Liver (tissue), 9 donors: ENCODE data around the gene PDLIM7. TPM values are rescaled to one million over a fixed set of nuclear protein-coding genes. Genes with fewer than 3 reads are reported as not detected.

Experiments used
- DNase-seq: peaks from one replicate; pipeline ENCODE4 v3.0.0-alpha.2; 2017; ENCODE audit warnings: low spot score
- H3K27ac ChIP-seq, 2 donors: one replicate each; pipeline ENCODE4 v1.7.0; 2013; ENCODE audit warnings: inconsistent platforms in 2 of 2, low read length in 2 of 2, control low read depth in 1 of 2, low read depth in 1 of 2, mild to moderate bottlenecking in 1 of 2
- H3K27me3 ChIP-seq, 4 donors: one replicate each; pipeline versions ENCODE4 v1.6.1 to v1.7.0; 2013; ENCODE audit warnings: low read length in 3 of 4, inconsistent platforms in 1 of 4, mild to moderate bottlenecking in 1 of 4, moderate library complexity in 1 of 4; ENCODE audit not compliant: control insufficient read depth in 4 of 4, insufficient read depth in 4 of 4
- H3K36me3 ChIP-seq, 4 donors: one replicate each; pipeline versions ENCODE4 v1.6.1 to v1.7.0; 2013; ENCODE audit warnings: low read length in 3 of 4, mild to moderate bottlenecking in 3 of 4, low read depth in 1 of 4, moderate library complexity in 1 of 4; ENCODE audit not compliant: control insufficient read depth in 4 of 4, insufficient read depth in 3 of 4
- H3K4me1 ChIP-seq, 4 donors: one replicate each; pipeline versions ENCODE4 v1.6.1 to v1.7.0; 2013; ENCODE audit warnings: low read length in 3 of 4, mild to moderate bottlenecking in 3 of 4, moderate library complexity in 1 of 4; ENCODE audit not compliant: control insufficient read depth in 4 of 4, insufficient read depth in 4 of 4
- H3K4me3 ChIP-seq, 3 donors: one replicate each; pipeline versions ENCODE4 v1.6.1 to v1.7.0; 2013; ENCODE audit warnings: low read length in 3 of 3, control low read depth in 1 of 3, low read depth in 1 of 3, mild to moderate bottlenecking in 1 of 3
- H3K9ac ChIP-seq, 2 donors: one replicate each; pipeline ENCODE4 v1.7.0; 2013; ENCODE audit warnings: low read length in 2 of 2, mild to moderate bottlenecking in 2 of 2, moderate library complexity in 2 of 2, control low read depth in 1 of 2, low read depth in 1 of 2
- H3K9me3 ChIP-seq, 4 donors: one replicate each; pipeline versions ENCODE4 v1.6.1 to v1.7.0; 2013; ENCODE audit warnings: low read length in 3 of 4; ENCODE audit not compliant: control insufficient read depth in 4 of 4
- ATF3 ChIP-seq: IDR thresholded peaks from 2 replicates; pipeline ENCODE4 v1.6.1; 2016; ENCODE audit warnings: antibody characterized with exemption
- EGR1 ChIP-seq, 2 donors: IDR thresholded peaks; 2 replicates each; pipeline ENCODE4 v1.6.1; 2016 to 2018; ENCODE audit warnings: antibody characterized with exemption in 2 of 2, low read depth in 2 of 2
- FOXA1 ChIP-seq: IDR thresholded peaks from 2 replicates; pipeline ENCODE4 v1.6.1; 2016; ENCODE audit warnings: antibody characterized with exemption
- FOXA2 ChIP-seq: IDR thresholded peaks from 2 replicates; pipeline ENCODE4 v1.6.1; 2016; ENCODE audit warnings: antibody characterized with exemption
- GABPA ChIP-seq, 2 donors: IDR thresholded peaks in 1 of 2; conservative IDR thresholded peaks in 1 of 2; 2 replicates each; pipeline ENCODE4 v1.6.1; 2016; ENCODE audit warnings: antibody characterized with exemption in 2 of 2, mild to moderate bottlenecking in 1 of 2, moderate library complexity in 1 of 2
- HNF4A ChIP-seq, 2 donors: conservative IDR thresholded peaks; 2 replicates each; pipeline ENCODE4 v1.6.1; 2016; ENCODE audit warnings: antibody characterized with exemption in 2 of 2, mild to moderate bottlenecking in 2 of 2
- HNF4G ChIP-seq: IDR thresholded peaks from 2 replicates; pipeline ENCODE4 v1.6.1; 2016; ENCODE audit warnings: antibody characterized with exemption
- JUND ChIP-seq, 2 donors: IDR thresholded peaks; 2 replicates each; pipeline ENCODE4 v1.6.1; 2016; ENCODE audit warnings: antibody characterized with exemption in 2 of 2
- MAX ChIP-seq: IDR thresholded peaks from 2 replicates; pipeline ENCODE4 v1.6.1; 2016; ENCODE audit warnings: antibody characterized with exemption
- NR2F2 ChIP-seq: IDR thresholded peaks from 2 replicates; pipeline ENCODE4 v1.6.1; 2016; ENCODE audit warnings: antibody characterized with exemption
- RAD21 ChIP-seq, 2 donors: IDR thresholded peaks; 2 replicates each; pipeline ENCODE4 v1.6.1; 2016; ENCODE audit warnings: antibody characterized with exemption in 2 of 2, mild to moderate bottlenecking in 2 of 2
- RXRA ChIP-seq, 2 donors: IDR thresholded peaks; 2 replicates each; pipeline ENCODE4 v1.6.1; 2017 to 2018; ENCODE audit warnings: antibody characterized with exemption in 2 of 2, mild to moderate bottlenecking in 1 of 2
- SP1 ChIP-seq: IDR thresholded peaks from 2 replicates; pipeline ENCODE4 v1.6.1; 2018; ENCODE audit warnings: antibody characterized with exemption, mild to moderate bottlenecking
- TAF1 ChIP-seq: conservative IDR thresholded peaks from 2 replicates; pipeline ENCODE4 v1.6.1; 2016; ENCODE audit warnings: antibody characterized with exemption, mild to moderate bottlenecking
- YY1 ChIP-seq: IDR thresholded peaks from 2 replicates; pipeline ENCODE4 v1.6.1; 2016; ENCODE audit warnings: antibody characterized with exemption, mild to moderate bottlenecking
- ZBTB33 ChIP-seq: IDR thresholded peaks from 2 replicates; pipeline ENCODE4 v1.6.1; 2016; ENCODE audit warnings: antibody characterized with exemption
- WGBS: extraction: QIAGEN DNeasy Blood & Tissue Kit; methylation state at CpG from one replicate; pipeline ENCODE4 v1.1.7; 2013; 5-methylcytosine and 5-hydroxymethylcytosine counted together
- polyA plus RNA-seq, 2 donors: library from polyadenylated mRNA; stranded (reverse) in 1 of 2; unstranded in 1 of 2; fragments of 200-250 nt in 1 of 2; fragments of >200 nt in 1 of 2; fragmentation: Nextera tagmentation in 1 of 2; extraction: Ambion mirVana in 1 of 2; gene quantifications; one replicate each; pipeline versions ENCODE4 v1.2.1 to v1.2.3, GENCODE V29; 2013 to 2015
- total RNA-seq, 2 donors: library from RNA; depleted of rRNA; stranded (reverse); fragments of >200 nt; gene quantifications; one replicate each; pipeline ENCODE4 v1.2.3, GENCODE V29; 2014
- TF ChIP-seq, protein P1 (sequence below): fragments of 150-350 bp; IDR thresholded peaks from 2 replicates; pipeline ENCODE4 v1.5.1; 2017; ENCODE audit warnings: improper control_type of control experiment, low read depth, low read length; ENCODE audit not compliant: missing input control
- TF ChIP-seq, protein P2 (sequence below): IDR thresholded peaks from 2 replicates; pipeline ENCODE4 v1.6.1; 2016; ENCODE audit warnings: antibody characterized with exemption, mild to moderate bottlenecking
- donor health status: healthy.
- donor health status: healthy.
- donor health status: healthy.
- donor health status: healthy.
- donor health status: healthy.

PDLIM7 gene
- total and polyA plus RNA-seq, 4 donors: 5.5 to 36.0 (median 8.5) TPM

GRCh38 chr5:177546258-177546741 lies 48.9 kb upstream of the PDLIM7 start:
- H3K4me3 ChIP-seq: no peak overlapping the region
- 85% methylated on average over 1 of the region's 1 CpG for WGBS
- H3K9ac ChIP-seq: no peak overlapping the region
- TF ChIP-seq RXRA (IDR thresholded peaks at IDR 0.05): peak; percentile 51 to 85
- TF ChIP-seq, protein P1, sequence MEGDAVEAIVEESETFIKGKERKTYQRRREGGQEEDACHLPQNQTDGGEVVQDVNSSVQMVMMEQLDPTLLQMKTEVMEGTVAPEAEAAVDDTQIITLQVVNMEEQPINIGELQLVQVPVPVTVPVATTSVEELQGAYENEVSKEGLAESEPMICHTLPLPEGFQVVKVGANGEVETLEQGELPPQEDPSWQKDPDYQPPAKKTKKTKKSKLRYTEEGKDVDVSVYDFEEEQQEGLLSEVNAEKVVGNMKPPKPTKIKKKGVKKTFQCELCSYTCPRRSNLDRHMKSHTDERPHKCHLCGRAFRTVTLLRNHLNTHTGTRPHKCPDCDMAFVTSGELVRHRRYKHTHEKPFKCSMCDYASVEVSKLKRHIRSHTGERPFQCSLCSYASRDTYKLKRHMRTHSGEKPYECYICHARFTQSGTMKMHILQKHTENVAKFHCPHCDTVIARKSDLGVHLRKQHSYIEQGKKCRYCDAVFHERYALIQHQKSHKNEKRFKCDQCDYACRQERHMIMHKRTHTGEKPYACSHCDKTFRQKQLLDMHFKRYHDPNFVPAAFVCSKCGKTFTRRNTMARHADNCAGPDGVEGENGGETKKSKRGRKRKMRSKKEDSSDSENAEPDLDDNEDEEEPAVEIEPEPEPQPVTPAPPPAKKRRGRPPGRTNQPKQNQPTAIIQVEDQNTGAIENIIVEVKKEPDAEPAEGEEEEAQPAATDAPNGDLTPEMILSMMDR: no peak
- TF ChIP-seq GABPA (IDR thresholded peaks at IDR 0.05 in 1 of 2, conservative IDR thresholded peaks at IDR 0.05 in 1 of 2): no peak
- TF ChIP-seq NR2F2: no peak
- peak; percentile 65 for TF ChIP-seq MAX
- peak; percentile 56 for TF ChIP-seq ZBTB33
- TF ChIP-seq, protein P2, sequence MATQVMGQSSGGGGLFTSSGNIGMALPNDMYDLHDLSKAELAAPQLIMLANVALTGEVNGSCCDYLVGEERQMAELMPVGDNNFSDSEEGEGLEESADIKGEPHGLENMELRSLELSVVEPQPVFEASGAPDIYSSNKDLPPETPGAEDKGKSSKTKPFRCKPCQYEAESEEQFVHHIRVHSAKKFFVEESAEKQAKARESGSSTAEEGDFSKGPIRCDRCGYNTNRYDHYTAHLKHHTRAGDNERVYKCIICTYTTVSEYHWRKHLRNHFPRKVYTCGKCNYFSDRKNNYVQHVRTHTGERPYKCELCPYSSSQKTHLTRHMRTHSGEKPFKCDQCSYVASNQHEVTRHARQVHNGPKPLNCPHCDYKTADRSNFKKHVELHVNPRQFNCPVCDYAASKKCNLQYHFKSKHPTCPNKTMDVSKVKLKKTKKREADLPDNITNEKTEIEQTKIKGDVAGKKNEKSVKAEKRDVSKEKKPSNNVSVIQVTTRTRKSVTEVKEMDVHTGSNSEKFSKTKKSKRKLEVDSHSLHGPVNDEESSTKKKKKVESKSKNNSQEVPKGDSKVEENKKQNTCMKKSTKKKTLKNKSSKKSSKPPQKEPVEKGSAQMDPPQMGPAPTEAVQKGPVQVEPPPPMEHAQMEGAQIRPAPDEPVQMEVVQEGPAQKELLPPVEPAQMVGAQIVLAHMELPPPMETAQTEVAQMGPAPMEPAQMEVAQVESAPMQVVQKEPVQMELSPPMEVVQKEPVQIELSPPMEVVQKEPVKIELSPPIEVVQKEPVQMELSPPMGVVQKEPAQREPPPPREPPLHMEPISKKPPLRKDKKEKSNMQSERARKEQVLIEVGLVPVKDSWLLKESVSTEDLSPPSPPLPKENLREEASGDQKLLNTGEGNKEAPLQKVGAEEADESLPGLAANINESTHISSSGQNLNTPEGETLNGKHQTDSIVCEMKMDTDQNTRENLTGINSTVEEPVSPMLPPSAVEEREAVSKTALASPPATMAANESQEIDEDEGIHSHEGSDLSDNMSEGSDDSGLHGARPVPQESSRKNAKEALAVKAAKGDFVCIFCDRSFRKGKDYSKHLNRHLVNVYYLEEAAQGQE: peak; percentile 52
- no peak for TF ChIP-seq EGR1 (IDR thresholded peaks at IDR 0.05; ENCODE audit: low read depth in 2 of 2)
- TF ChIP-seq JUND (IDR thresholded peaks at IDR 0.05): peak; percentile 97 to 99
- TF ChIP-seq HNF4A (conservative IDR thresholded peaks at IDR 0.05): peak; percentile 87 to 91
- TF ChIP-seq FOXA2: peak; percentile 35
- peak; percentile 88 for TF ChIP-seq SP1
- peak; percentile 90 for TF ChIP-seq ATF3
- TF ChIP-seq RAD21 (IDR thresholded peaks at IDR 0.05): peak; percentile 24 to 36
- TF ChIP-seq TAF1: no peak
- TF ChIP-seq YY1: peak; percentile 54
- peak; percentile 30 for TF ChIP-seq FOXA1
- TF ChIP-seq HNF4G: no peak
- H3K27me3 ChIP-seq: no peaks in the 10 kb centered on the region
- peak overlapping the region; percentile 67 to 89 for H3K27ac ChIP-seq
- peaks cover 0 to 7% (median 2%) of the 10 kb centered on the region in 4 donors for H3K36me3 ChIP-seq
- peaks cover 7 to 27% (median 14%) of the 10 kb centered on the region in 4 donors for H3K4me1 ChIP-seq
- no peaks in the 10 kb centered on the region for H3K9me3 ChIP-seq
- DNase-seq: no peak
